Skeletal muscle tissue (tissue), 5 donors: Measurements from ENCODE around the gene RAB30. TPM values are rescaled to one million over a fixed set of nuclear protein-coding genes. Genes with fewer than 3 reads are reported as not detected.

ENCODE experiments used
- H3K27ac ChIP-seq: one replicate; pipeline ENCODE4 v1.7.0; 2013; ENCODE audit warnings: mild to moderate bottlenecking, low read depth, low read length, inconsistent platforms
- H3K27me3 ChIP-seq, 3 donors: one replicate each; pipeline ENCODE4 v1.7.0; 2013; ENCODE audit warnings: low read length in 3 of 3; ENCODE audit not compliant: control insufficient read depth in 3 of 3, insufficient read depth in 3 of 3
- H3K36me3 ChIP-seq, 3 donors: one replicate each; pipeline ENCODE4 v1.7.0; 2013; ENCODE audit warnings: low read length in 3 of 3; ENCODE audit not compliant: control insufficient read depth in 3 of 3, insufficient read depth in 3 of 3
- H3K4me1 ChIP-seq, 3 donors: one replicate each; pipeline ENCODE4 v1.7.0; 2013; ENCODE audit warnings: low read length in 3 of 3, mild to moderate bottlenecking in 3 of 3; ENCODE audit not compliant: control insufficient read depth in 3 of 3, insufficient read depth in 3 of 3
- H3K4me3 ChIP-seq, 3 donors: one replicate each; pipeline ENCODE4 v1.7.0; 2013; ENCODE audit warnings: low read length in 3 of 3
- H3K9ac ChIP-seq, 3 donors: one replicate each; pipeline ENCODE4 v1.7.0; 2013; ENCODE audit warnings: low read length in 3 of 3, mild to moderate bottlenecking in 3 of 3, moderate library complexity in 2 of 3, low read depth in 1 of 3
- H3K9me3 ChIP-seq, 3 donors: one replicate each; pipeline ENCODE4 v1.7.0; 2013; ENCODE audit warnings: low read length in 3 of 3; ENCODE audit not compliant: control insufficient read depth in 3 of 3
- small RNA-seq: library from RNA; depleted of rRNA; stranded (forward); fragments of <200 nt; gene quantifications from one replicate; pipeline ENCODE3, GENCODE V24; 2014
- total RNA-seq: library from RNA; depleted of rRNA; stranded (reverse); fragments of >200 nt; gene quantifications from one replicate; pipeline ENCODE4 v1.2.3, GENCODE V29; 2014
- donor health status: Osteomylitis.

Gene RAB30
- total RNA-seq, 1 donor from 2014 or later: 16.2 TPM

DNA sequence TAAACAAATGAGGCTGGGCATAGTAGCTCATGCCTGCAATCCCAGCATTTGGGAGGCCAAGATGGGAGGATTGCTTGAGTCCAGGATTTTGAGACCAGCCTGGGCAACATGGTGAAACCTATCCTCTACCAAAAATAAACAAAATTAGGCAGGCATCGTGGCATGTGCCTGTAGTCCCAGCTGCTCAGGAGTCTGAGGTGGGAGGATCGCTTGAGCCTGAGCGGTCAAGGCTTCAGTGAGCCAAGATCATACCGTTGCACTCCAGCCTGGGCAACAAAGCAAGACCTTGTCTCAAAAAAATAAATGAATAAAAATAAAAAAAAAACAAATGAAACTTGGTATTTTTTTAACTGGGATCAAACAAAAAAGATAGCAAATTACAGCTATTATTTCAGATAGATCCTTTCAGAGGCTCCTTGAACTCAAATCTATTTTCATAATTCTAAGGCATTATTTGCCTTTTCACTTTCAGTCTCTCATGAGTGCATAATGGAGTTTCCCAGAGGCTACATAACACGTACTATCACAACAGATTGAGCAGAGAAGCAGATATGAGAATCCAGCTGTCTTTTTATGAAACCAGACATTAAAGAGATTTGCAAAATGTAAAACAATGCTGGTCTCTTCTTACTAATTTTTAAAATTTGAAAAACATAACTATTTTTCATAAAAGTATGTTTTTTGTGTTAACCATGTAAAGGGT lies 147.0 kb downstream of the RAB30 start:
- H3K4me3 ChIP-seq: no peak overlapping the region
- no peak overlapping the region for H3K27ac ChIP-seq
- no peak overlapping the region for H3K9ac ChIP-seq
- H3K4me1 ChIP-seq: no peaks in the 10 kb centered on the region
- no peaks in the 10 kb centered on the region for H3K27me3 ChIP-seq
- H3K9me3 ChIP-seq: no peaks in the 10 kb centered on the region
- no peaks in the 10 kb centered on the region for H3K36me3 ChIP-seq

Small RNAs within 50 kb of the gene (small RNA-seq; reads per million reads assigned to genes)
- not detected for gene SNORA70E

Other genes starting within 250 kb of the RAB30 start
- gene PRCP, start 171.5 kb downstream of the RAB30 start, total RNA-seq: 71.0 TPM
- 1.6 TPM for gene DDIAS, start 170.2 kb downstream of the RAB30 start, total RNA-seq
- 30.3 TPM for gene PCF11, start 85.2 kb upstream of the RAB30 start, total RNA-seq
- gene ANKRD42, start 121.8 kb upstream of the RAB30 start, total RNA-seq: 4.2 TPM
- 58.5 TPM for gene CCDC90B, start 214.5 kb upstream of the RAB30 start, total RNA-seq